HEK293T (cell line): ENCODE results near the gene MAGEB17.
A peak's percentile ranks its signal among the peaks of the same experiment; 100 is the strongest.

Experiments used
- CTCF ChIA-PET: fragments of 350-600 bp; formaldehyde crosslinking; extraction: SDS; loops from one replicate; lab custom pipeline; 2021; ENCODE audit warnings: antibody characterized with exemption, inconsistent platforms; lab: Yijun Ruan, JAX
- POLR2A ChIA-PET: fragments of 350-600 bp; formaldehyde crosslinking; extraction: SDS; loops from one replicate; lab custom pipeline; 2020; ENCODE audit warnings: antibody characterized with exemption, inconsistent platforms; lab: Yijun Ruan, JAX
- DNase-seq: peaks from one replicate; pipeline ENCODE4 v3.0.0; 2012; ENCODE audit warnings: mixed read lengths; ENCODE audit errors: extremely low spot score
- ARNT ChIP-seq: fragments of 450-650 bp; IDR thresholded peaks from 2 replicates; pipeline ENCODE4 v1.6.1; 2017; ENCODE audit warnings: mild to moderate bottlenecking
- BHLHE40 ChIP-seq: fragments of 450-650 bp; IDR thresholded peaks from 2 replicates; pipeline ENCODE4 v1.6.1; 2016; ENCODE audit warnings: mild to moderate bottlenecking, moderate library complexity, borderline replicate concordance
- CTBP1 ChIP-seq: fragments of 450-650 bp; IDR thresholded peaks from 2 replicates; pipeline ENCODE4 v1.6.1; 2016; ENCODE audit warnings: borderline replicate concordance
- ELF4 ChIP-seq: fragments of 450-650 bp; IDR thresholded peaks from 2 replicates; pipeline ENCODE4 v1.6.1; 2017; ENCODE audit warnings: antibody characterized with exemption
- FOXA1 ChIP-seq: fragments of 450-650 bp; IDR thresholded peaks from 2 replicates; pipeline ENCODE4 v1.6.1; 2016; ENCODE audit warnings: mild to moderate bottlenecking
- FOXK2 ChIP-seq: fragments of 450-650 bp; IDR thresholded peaks from 2 replicates; pipeline ENCODE4 v1.6.1; 2016; ENCODE audit warnings: mild to moderate bottlenecking
- FOXM1 ChIP-seq: fragments of 450-650 bp; IDR thresholded peaks from 2 replicates; pipeline ENCODE4 v1.6.1; 2017; ENCODE audit warnings: mild to moderate bottlenecking, borderline replicate concordance
- HDGF ChIP-seq: fragments of 450-650 bp; IDR thresholded peaks from 2 replicates; pipeline ENCODE4 v1.6.1; 2017; ENCODE audit warnings: antibody characterized with exemption, borderline replicate concordance
- L3MBTL2 ChIP-seq: fragments of 450-650 bp; conservative IDR thresholded peaks from 2 replicates; pipeline ENCODE4 v1.6.1; 2016; ENCODE audit warnings: mild to moderate bottlenecking
- LEF1 ChIP-seq: fragments of 450-650 bp; IDR thresholded peaks from 2 replicates; pipeline ENCODE4 v1.6.1; 2017; ENCODE audit warnings: mild to moderate bottlenecking, borderline replicate concordance
- NFRKB ChIP-seq: fragments of 450-650 bp; IDR thresholded peaks from 2 replicates; pipeline ENCODE4 v1.6.1; 2016; ENCODE audit warnings: mild to moderate bottlenecking, moderate library complexity
- SP1 ChIP-seq: fragments of 450-650 bp; IDR thresholded peaks from 2 replicates; pipeline ENCODE4 v1.6.1; 2017
- SUZ12 ChIP-seq: fragments of 450-650 bp; IDR thresholded peaks from 2 replicates; pipeline ENCODE4 v1.6.1; 2016; ENCODE audit warnings: mild to moderate bottlenecking
- TARDBP ChIP-seq: fragments of 450-650 bp; IDR thresholded peaks from 2 replicates; pipeline ENCODE4 v1.6.1; 2016
- ZNF384 ChIP-seq: fragments of 450-650 bp; IDR thresholded peaks from 2 replicates; pipeline ENCODE4 v1.6.1; 2016
- TF ChIP-seq, protein P1 (sequence below): fragments of 450-650 bp; IDR thresholded peaks from 2 replicates; pipeline ENCODE4 v1.6.1; 2016

MAGEB17 gene

DNA sequence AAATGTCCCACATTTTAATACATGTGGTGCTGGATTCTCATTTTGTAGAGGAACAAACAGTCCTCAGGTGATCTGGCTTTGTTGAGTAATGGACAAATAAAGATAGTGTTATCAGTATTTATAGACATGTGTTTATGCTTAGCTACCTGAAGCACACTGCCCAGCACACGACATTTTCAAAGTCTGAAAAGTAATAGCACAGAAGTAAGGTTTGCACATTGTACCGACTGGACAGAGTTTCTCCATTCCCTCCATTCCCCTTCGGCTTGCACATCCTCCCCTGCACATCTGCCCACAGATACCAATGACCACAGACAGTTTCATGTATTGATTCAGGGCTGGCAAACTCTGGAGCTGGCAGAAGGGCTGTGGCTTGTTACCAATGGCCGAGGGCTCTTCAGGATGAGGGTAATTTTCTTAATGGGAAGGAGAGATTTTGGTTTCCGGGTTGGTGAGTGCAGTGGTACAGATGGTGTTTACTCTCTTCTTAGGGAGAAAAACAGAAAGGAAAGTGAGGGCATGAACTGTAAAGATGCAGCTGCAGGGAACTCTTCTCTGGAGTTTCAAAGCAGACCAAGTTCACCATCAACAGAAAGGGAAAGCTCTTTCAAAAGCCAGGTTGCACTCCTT, 41.6 kb upstream of the MAGEB17 start:
- POLR2A ChIA-PET = no interaction called here
- CTCF ChIA-PET = no interaction called here
- TF ChIP-seq, protein P1, sequence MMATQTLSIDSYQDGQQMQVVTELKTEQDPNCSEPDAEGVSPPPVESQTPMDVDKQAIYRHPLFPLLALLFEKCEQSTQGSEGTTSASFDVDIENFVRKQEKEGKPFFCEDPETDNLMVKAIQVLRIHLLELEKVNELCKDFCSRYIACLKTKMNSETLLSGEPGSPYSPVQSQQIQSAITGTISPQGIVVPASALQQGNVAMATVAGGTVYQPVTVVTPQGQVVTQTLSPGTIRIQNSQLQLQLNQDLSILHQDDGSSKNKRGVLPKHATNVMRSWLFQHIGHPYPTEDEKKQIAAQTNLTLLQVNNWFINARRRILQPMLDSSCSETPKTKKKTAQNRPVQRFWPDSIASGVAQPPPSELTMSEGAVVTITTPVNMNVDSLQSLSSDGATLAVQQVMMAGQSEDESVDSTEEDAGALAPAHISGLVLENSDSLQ = no peak
- TF ChIP-seq CTBP1 (no peak), BHLHE40 (no peak), SUZ12 (no peak), HDGF (no peak), SP1 (no peak), FOXK2 (no peak), ZNF384 (no peak), LEF1 (no peak)
- no peak for DNase-seq

- ChIA-PET POLR2A (no interaction called here), CTCF (no interaction called here)
- no peak for DNase-seq
- TF ChIP-seq ZNF384 (no peak), ELF4 (no peak), FOXA1 (no peak), LEF1 (no peak), BHLHE40 (no peak), SP1 (no peak), FOXK2 (no peak)
Measured at GRCh38 chrX:16130707-16131106, 36.6 kb upstream of the MAGEB17 start.

DNA sequence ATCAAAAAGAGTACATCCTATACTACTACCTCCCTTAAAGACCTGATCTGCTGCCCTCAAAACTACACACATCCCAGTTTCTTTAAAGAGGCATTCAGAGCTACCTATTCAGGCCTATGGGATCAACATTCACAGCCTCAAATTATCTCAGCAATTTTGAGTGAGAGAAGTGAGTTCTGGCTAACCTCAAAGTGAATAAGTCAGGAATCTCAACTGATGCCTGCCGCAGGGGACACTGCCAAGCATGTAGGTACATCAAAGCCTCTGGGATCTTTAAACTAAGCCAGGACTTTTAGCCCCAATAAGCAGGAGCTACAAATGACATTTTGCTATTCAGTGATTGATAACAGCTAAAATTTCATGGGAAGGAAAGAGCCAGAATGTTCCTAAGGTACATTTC, 32.3 kb upstream of the MAGEB17 start:
- TF ChIP-seq CTBP1 (no peak), FOXA1 (no peak), HDGF (no peak), ARNT (no peak), TARDBP (no peak), NFRKB (no peak), SP1 (no peak), ZNF384 (no peak), L3MBTL2 (no peak)
- TF ChIP-seq, protein P1 = no peak
- no peak for DNase-seq
- ChIA-PET CTCF (no interaction called here), POLR2A (no interaction called here)

- no peak for DNase-seq
- ChIA-PET CTCF (no interaction called here), POLR2A (no interaction called here)
- no peak for TF ChIP-seq NFRKB
- no peak for TF ChIP-seq ELF4
- no peak for TF ChIP-seq FOXA1
- no peak for TF ChIP-seq BHLHE40
- no peak for TF ChIP-seq CTBP1
- TF ChIP-seq SP1 = no peak
- TF ChIP-seq L3MBTL2 = no peak
- TF ChIP-seq, protein P1 = no peak
Measured at GRCh38 chrX:16136080-16136479, 31.2 kb upstream of the MAGEB17 start.

DNA sequence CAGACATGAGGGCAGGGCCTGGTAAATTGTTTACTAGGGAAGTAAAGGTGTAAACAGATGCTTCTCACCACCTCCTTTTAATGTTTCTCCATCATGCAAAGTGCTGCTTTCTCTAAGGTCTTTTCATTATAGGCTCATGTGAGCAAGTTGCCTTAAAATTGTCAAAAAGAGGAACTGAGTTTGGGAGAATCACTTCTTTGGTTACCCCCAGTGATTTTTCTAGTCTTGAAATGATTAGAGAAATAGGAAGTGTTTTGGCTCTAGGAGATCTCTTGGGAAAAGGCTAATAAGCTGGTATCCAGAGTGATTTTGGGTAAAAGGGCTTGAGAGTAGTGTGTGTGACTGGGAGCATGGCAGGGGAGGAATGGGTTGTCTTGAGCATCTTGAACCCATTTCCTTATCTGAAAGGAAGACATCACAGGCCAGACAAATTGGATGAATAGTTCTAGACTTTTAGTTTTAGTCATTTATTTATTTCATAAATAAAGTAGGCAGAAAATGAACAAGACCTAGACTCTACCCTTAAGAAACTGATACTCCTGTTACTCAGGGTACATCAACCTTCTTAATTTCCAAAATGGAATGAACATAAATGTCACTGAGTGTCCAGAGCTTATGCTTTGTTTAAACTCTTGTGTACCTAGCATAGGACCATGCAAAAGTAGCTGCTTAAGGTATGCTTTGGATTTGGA, 29.7 kb upstream of the MAGEB17 start:
- ChIA-PET POLR2A (no interaction called here), CTCF (no interaction called here)
- DNase-seq = no peak
- TF ChIP-seq SP1 (no peak), ZNF384 (no peak), ARNT (no peak), FOXM1 (no peak), TARDBP (no peak), NFRKB (no peak), HDGF (no peak)
- TF ChIP-seq, protein P1 = no peak

DNA sequence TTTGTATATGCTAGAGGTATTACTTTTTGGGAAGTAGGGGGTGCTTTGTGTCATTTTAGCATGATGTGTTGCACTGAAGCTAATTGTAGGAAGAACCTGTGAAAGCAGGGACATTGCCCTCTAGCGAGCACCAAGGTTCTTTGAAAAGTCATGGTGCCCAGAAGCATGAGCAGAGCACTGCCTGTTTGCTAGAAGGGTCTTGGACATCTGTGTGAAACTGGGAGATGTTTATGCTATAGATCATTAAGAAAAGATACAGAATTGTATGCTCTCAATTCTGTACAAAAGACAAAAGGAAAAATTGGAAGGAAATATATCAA, 29.2 kb upstream of the MAGEB17 start:
- DNase-seq = peak; percentile 12
- CTCF ChIA-PET = no interaction called here
- POLR2A ChIA-PET = no interaction called here

More for the DNA sequence above, 29.2 kb upstream of the MAGEB17 start:
- TF ChIP-seq SP1 = no peak
- no peak for TF ChIP-seq FOXK2
- TF ChIP-seq, protein P1 = no peak
- no peak for TF ChIP-seq TARDBP
- TF ChIP-seq ELF4 = no peak
- no peak for TF ChIP-seq ARNT
- no peak for TF ChIP-seq HDGF
